ENCODE data around the gene DMKN.

The DMKN gene

GRCh38 chr19:35522745-35523327 is 9.4 kb upstream of the DMKN start:
- DNase-seq: no peak

- DNase-seq: no peak
Observed at GRCh38 chr19:35521124-35521743, 7.8 kb upstream of the DMKN start.

GRCh38 chr19:35519291-35519690 is 5.8 kb upstream of the DMKN start:
- DNase-seq: no peak

- no peak for DNase-seq
Observed at GRCh38 chr19:35518313-35518712, 4.9 kb upstream of the DMKN start.

GRCh38 chr19:35517342-35517741 is 3.9 kb upstream of the DMKN start:
- no peak for DNase-seq

- no peak for DNase-seq
Observed at GRCh38 chr19:35516310-35516709, 2.9 kb upstream of the DMKN start.

- no peak for DNase-seq
Observed at GRCh38 chr19:35514282-35514809, 897 bp upstream of the DMKN start.

GRCh38 chr19:35512831-35513627 is 420 bp downstream of the DMKN start:
- no peak for DNase-seq

GRCh38 chr19:35511337-35511736 is 2.1 kb downstream of the DMKN start:
- no peak for DNase-seq

- no peak for DNase-seq
Observed at GRCh38 chr19:35510626-35510964, 2.9 kb downstream of the DMKN start.

GRCh38 chr19:35509861-35510625 is 3.4 kb downstream of the DMKN start:
- peak; percentile 71 for DNase-seq

- peak; percentile 34 for DNase-seq
Observed at GRCh38 chr19:35509018-35509652, 4.3 kb downstream of the DMKN start.

GRCh38 chr19:35508129-35508528 is 5.3 kb downstream of the DMKN start:
- DNase-seq: no peak

GRCh38 chr19:35507561-35507960 is 5.9 kb downstream of the DMKN start:
- DNase-seq: no peak

- DNase-seq: no peak
Observed at GRCh38 chr19:35506011-35506410, 7.4 kb downstream of the DMKN start.

GRCh38 chr19:35502751-35503150 is 10.7 kb downstream of the DMKN start:
- DNase-seq: no peak

GRCh38 chr19:35501684-35502083 is 11.8 kb downstream of the DMKN start:
- DNase-seq: no peak

GRCh38 chr19:35500611-35501010 is 12.8 kb downstream of the DMKN start:
- DNase-seq: no peak

- no peak for DNase-seq
Observed at GRCh38 chr19:35498984-35499527, 14.4 kb downstream of the DMKN start.

GRCh38 chr19:35498220-35498619 is 15.2 kb downstream of the DMKN start:
- DNase-seq: no peak

- DNase-seq: no peak
Observed at GRCh38 chr19:35497406-35497805, 16.0 kb downstream of the DMKN start.
